Measurements from ENCODE around the gene GP9. TPM values are rescaled to one million over a fixed set of nuclear protein-coding genes. Genes with fewer than 3 reads are reported as not detected.

GP9 gene
- total and polyA plus RNA-seq, 2 donors (not counting 1 experiment from before 2014, with no cell fraction given): not detected

DNA sequence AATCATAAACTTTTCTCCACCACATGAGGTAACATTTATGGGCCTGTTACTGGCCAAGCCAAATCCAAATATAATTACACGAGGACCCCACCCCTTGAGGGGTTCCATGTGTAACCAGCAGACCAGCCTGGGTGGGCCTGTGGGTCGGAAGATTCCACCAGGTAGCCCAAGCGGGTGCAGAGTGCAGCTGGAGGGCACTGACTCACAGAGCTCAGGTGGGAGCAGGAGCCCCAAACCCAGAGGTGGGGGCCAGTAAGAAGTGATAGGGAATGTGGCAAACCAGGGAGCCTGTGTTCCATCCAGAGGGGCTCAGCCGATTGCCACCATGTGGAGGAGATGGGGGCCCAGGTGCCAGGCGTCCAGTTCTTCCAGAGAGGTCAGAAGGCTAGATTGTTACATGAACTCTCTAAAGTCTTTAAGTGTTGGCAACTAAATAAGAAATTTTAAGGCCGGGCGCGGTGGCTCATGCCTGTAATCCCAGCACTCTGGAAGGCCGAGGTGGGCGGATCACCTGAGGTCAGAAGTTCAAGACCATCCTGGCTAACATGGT lies 2.6 kb downstream of the GP9 start:
- H3K27ac ChIP-seq (ENCODE audit: insufficient read depth, low read length): no peak overlapping the region

DNA sequence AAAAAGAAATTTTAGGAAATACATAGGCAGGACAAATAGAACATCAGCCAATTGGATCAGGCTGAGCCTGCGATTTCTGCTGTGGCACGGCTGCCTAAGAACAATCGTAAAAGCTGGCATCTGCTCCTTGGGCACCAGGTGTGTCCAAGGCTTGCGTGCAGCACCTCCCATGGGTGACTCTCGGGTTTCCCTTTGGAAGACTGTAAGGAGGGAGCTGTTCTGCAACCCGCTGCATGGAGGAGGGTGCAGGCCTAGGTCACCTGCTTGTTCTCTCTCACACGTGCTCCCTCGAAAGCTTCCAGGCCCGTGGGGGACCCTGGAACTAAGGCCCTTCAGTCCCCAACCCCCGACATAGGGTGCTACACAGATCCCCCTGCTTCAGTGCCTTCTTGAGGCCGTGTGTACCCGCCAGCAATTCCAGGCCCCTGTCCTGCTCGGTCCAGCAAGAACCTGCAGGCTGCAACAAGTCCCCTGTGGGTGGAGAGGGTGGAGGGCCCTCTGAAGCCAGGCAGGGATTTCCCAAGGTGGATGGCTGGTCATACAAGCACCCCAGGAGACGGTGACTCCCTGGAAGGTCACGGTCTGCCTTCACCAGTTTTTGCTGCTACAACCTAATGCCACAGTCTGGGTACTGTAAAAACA lies 3.4 kb downstream of the GP9 start:
- Histone ChIP-seq H3K4me1 (ENCODE audit: control insufficient read depth, extremely low read depth, insufficient read depth, low read length) (no peaks in the 10 kb centered on the region), H4K20me1 (ENCODE audit: control insufficient read depth, extremely low read depth, insufficient read depth, low read length) (no peaks in the 10 kb centered on the region), H2AFZ (ENCODE audit: low read length) (no peak overlapping the region), H3K4me2 (ENCODE audit: extremely low read depth, insufficient read depth, low read length) (no peak overlapping the region), H3K79me2 (ENCODE audit: control insufficient read depth, insufficient read depth, low read length) (no peaks in the 10 kb centered on the region), H3K27ac (ENCODE audit: insufficient read depth, low read length) (no peak overlapping the region), H3K36me3 (ENCODE audit: control insufficient read depth, insufficient read depth, low read length) (no peaks in the 10 kb centered on the region), H3K9me3 (ENCODE audit: control insufficient read depth, insufficient read depth, low read depth, low read length) (no peaks in the 10 kb centered on the region), H3K9ac (ENCODE audit: insufficient read depth, low read length) (no peak overlapping the region), H3K27me3 (ENCODE audit: control insufficient read depth, insufficient read depth, low read length) (peaks cover 2% of the 10 kb centered on the region), H3K4me3 (replicated peaks in 1 of 4; ENCODE audit: control extremely low read depth in 1 of 4, insufficient read depth in 1 of 4, low read depth in 3 of 4, low read length in 4 of 4) (no peak overlapping the region)
- TF ChIP-seq EZH2 (IDR thresholded peaks at IDR 0.05; ENCODE audit: low read length, missing control alignments): no peak
- TF ChIP-seq, protein P1, sequence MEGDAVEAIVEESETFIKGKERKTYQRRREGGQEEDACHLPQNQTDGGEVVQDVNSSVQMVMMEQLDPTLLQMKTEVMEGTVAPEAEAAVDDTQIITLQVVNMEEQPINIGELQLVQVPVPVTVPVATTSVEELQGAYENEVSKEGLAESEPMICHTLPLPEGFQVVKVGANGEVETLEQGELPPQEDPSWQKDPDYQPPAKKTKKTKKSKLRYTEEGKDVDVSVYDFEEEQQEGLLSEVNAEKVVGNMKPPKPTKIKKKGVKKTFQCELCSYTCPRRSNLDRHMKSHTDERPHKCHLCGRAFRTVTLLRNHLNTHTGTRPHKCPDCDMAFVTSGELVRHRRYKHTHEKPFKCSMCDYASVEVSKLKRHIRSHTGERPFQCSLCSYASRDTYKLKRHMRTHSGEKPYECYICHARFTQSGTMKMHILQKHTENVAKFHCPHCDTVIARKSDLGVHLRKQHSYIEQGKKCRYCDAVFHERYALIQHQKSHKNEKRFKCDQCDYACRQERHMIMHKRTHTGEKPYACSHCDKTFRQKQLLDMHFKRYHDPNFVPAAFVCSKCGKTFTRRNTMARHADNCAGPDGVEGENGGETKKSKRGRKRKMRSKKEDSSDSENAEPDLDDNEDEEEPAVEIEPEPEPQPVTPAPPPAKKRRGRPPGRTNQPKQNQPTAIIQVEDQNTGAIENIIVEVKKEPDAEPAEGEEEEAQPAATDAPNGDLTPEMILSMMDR (conservative IDR thresholded peaks at IDR 0.05 in 1 of 2, IDR thresholded peaks at IDR 0.05 in 1 of 2; ENCODE audit: low read depth in 1 of 2, low read length in 2 of 2): no peak
- DNase-seq (ENCODE audit: low read depth in 2 of 2): no peak

More for the DNA sequence above, 2.6 kb downstream of the GP9 start:
- Histone ChIP-seq H3K9ac (ENCODE audit: insufficient read depth, low read length) (no peak overlapping the region), H3K4me2 (ENCODE audit: extremely low read depth, insufficient read depth, low read length) (no peak overlapping the region), H2AFZ (ENCODE audit: low read length) (no peak overlapping the region), H3K27me3 (ENCODE audit: control insufficient read depth, insufficient read depth, low read length) (peaks cover 2% of the 10 kb centered on the region), H3K4me3 (replicated peaks in 1 of 4; ENCODE audit: control extremely low read depth in 1 of 4, insufficient read depth in 1 of 4, low read depth in 3 of 4, low read length in 4 of 4) (no peak overlapping the region), H3K4me1 (ENCODE audit: control insufficient read depth, extremely low read depth, insufficient read depth, low read length) (no peaks in the 10 kb centered on the region), H3K79me2 (ENCODE audit: control insufficient read depth, insufficient read depth, low read length) (no peaks in the 10 kb centered on the region), H4K20me1 (ENCODE audit: control insufficient read depth, extremely low read depth, insufficient read depth, low read length) (no peaks in the 10 kb centered on the region), H3K9me3 (ENCODE audit: control insufficient read depth, insufficient read depth, low read depth, low read length) (no peaks in the 10 kb centered on the region), H3K36me3 (ENCODE audit: control insufficient read depth, insufficient read depth, low read length) (no peaks in the 10 kb centered on the region)
- DNase-seq (ENCODE audit: low read depth in 2 of 2): no peak
- TF ChIP-seq, protein P1 (conservative IDR thresholded peaks at IDR 0.05 in 1 of 2, IDR thresholded peaks at IDR 0.05 in 1 of 2; ENCODE audit: low read depth in 1 of 2, low read length in 2 of 2): no peak
- TF ChIP-seq EZH2 (IDR thresholded peaks at IDR 0.05; ENCODE audit: low read length, missing control alignments): no peak

DNA sequence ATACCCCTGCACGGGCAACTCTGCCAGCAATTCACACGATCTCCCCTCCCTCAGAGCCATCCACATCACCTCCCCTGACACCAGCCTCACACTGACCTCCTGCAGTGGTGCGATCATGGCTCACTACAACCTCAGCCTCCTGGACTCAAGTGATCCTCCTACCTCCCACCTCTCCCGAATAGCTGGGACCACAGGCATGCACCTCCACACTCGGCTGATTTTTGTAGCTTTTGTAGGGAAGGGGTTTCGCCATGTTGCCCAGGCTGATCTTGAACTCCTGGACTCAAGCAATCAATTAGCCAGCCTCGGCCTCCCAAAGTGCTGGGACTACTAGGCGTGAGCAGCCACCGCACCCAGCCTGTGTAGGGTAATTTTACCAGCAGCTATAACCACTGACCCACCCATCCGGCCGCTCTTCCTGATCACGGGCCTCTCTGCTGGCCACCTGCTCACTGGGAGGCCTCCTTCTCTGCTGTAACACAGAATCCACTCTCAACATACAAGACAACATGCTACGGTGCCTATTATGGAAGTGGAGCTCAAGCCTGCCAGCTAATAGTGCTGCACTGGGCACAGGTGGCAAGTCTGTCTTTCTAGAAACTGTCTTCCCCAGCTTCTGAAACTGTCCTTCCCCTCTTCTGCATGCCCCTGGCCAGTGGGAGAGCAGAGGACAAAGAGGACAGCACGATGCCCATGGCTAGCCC lies 4.6 kb downstream of the GP9 start:
- DNase-seq (ENCODE audit: low read depth in 2 of 2): no peak
- Histone ChIP-seq H3K9me3 (ENCODE audit: control insufficient read depth, insufficient read depth, low read depth, low read length) (no peaks in the 10 kb centered on the region), H3K27ac (ENCODE audit: insufficient read depth, low read length) (no peak overlapping the region), H3K4me3 (replicated peaks in 1 of 4; ENCODE audit: control extremely low read depth in 1 of 4, insufficient read depth in 1 of 4, low read depth in 3 of 4, low read length in 4 of 4) (no peak overlapping the region), H2AFZ (ENCODE audit: low read length) (no peak overlapping the region), H3K36me3 (ENCODE audit: control insufficient read depth, insufficient read depth, low read length) (no peaks in the 10 kb centered on the region), H3K4me1 (ENCODE audit: control insufficient read depth, extremely low read depth, insufficient read depth, low read length) (no peaks in the 10 kb centered on the region), H4K20me1 (ENCODE audit: control insufficient read depth, extremely low read depth, insufficient read depth, low read length) (no peaks in the 10 kb centered on the region), H3K79me2 (ENCODE audit: control insufficient read depth, insufficient read depth, low read length) (no peaks in the 10 kb centered on the region), H3K9ac (ENCODE audit: insufficient read depth, low read length) (no peak overlapping the region), H3K4me2 (ENCODE audit: extremely low read depth, insufficient read depth, low read length) (no peak overlapping the region), H3K27me3 (ENCODE audit: control insufficient read depth, insufficient read depth, low read length) (peaks cover 7% of the 10 kb centered on the region)
- TF ChIP-seq EZH2 (IDR thresholded peaks at IDR 0.05; ENCODE audit: low read length, missing control alignments): no peak
- TF ChIP-seq, protein P1 (conservative IDR thresholded peaks at IDR 0.05 in 1 of 2, IDR thresholded peaks at IDR 0.05 in 1 of 2; ENCODE audit: low read depth in 1 of 2, low read length in 2 of 2): no peak

Measured in fibroblast of lung (primary cell).